ENCODE data around the gene GAN. TPM values are rescaled to one million over a fixed set of nuclear protein-coding genes. Genes with fewer than 3 reads are reported as not detected.

GAN gene
- total and polyA plus RNA-seq, 3 donors from 2014 or later, result 2.4 to 10.9 (median 10.7) TPM

DNA sequence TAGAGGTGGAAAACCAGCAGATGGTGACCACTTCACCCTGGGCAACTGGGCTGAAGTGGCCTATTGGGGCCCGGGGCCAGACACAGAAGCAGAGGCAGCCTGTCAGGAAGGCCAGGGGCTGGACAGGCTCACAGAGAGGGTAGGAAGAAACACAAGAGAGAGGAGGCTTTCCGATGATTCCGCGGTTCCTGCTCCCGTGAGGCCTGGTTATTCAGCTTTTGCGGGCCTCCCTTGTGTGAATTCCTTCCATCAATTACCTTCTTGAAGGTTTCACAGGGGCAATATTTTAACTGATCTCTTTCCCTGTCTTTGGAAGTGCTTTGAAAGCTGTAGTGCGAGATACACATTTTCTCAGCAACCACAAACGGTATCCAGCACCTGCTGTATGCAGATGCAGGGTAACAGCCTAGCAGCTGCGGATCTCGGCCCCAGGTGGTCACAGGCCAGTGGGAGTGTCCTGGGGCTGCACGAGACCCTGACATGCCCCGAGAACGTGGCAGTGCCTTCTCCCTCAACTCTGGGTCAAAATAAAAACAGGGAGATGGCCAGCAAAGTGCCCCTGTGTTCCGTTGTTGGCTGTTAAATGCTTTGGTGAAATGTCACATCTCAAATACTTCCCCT lies 118.3 kb downstream of the GAN start:
- no peak overlapping the region for H3K27ac ChIP-seq
- intact Hi-C loops (cut with DNase I; ENCODE audit: low total_unique reads), result no loop called here
- no peaks in the 10 kb centered on the region for H3K36me3 ChIP-seq (ENCODE audit: low read depth, missing control alignments)
- no peak for DNase-seq
- no peaks in the 10 kb centered on the region for H3K9me3 ChIP-seq
- H3K4me1 ChIP-seq, result no peaks in the 10 kb centered on the region
- WGBS, 2 donors, result 74 to 85% methylated on average over 14 of the region's 14 CpGs
- no peaks in the 10 kb centered on the region for H3K27me3 ChIP-seq
- TF ChIP-seq, protein P1, sequence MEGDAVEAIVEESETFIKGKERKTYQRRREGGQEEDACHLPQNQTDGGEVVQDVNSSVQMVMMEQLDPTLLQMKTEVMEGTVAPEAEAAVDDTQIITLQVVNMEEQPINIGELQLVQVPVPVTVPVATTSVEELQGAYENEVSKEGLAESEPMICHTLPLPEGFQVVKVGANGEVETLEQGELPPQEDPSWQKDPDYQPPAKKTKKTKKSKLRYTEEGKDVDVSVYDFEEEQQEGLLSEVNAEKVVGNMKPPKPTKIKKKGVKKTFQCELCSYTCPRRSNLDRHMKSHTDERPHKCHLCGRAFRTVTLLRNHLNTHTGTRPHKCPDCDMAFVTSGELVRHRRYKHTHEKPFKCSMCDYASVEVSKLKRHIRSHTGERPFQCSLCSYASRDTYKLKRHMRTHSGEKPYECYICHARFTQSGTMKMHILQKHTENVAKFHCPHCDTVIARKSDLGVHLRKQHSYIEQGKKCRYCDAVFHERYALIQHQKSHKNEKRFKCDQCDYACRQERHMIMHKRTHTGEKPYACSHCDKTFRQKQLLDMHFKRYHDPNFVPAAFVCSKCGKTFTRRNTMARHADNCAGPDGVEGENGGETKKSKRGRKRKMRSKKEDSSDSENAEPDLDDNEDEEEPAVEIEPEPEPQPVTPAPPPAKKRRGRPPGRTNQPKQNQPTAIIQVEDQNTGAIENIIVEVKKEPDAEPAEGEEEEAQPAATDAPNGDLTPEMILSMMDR (IDR thresholded peaks at IDR 0.05), result no peak
- H3K4me3 ChIP-seq, result no peak overlapping the region

DNA sequence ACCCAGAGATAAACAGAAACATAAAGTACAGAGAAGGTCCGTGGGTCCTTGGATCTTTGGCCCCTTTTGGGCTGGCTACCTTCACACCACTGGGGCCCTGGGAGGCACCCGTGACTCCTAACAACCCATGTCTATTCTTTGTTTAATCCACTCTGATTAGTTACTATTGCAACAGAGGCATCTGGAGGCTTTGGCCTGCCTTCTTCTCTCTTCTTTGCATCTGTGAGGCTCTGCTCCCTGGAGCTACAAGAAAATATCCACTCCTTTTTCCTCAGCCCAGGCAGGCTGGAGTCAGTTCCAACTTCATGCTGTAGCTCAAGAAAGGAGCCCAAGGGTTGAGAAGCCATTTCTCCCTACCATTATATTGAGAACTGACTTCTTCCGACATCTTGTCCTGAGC lies 120.3 kb downstream of the GAN start:
- WGBS, 2 donors, result 84 to 88% methylated on average over 3 of the region's 3 CpGs
- TF ChIP-seq, protein P1 (IDR thresholded peaks at IDR 0.05), result no peak
- TF ChIP-seq POLR2A (IDR thresholded peaks at IDR 0.05), result no peak
- H3K4me1 ChIP-seq, result no peaks in the 10 kb centered on the region
- H3K27me3 ChIP-seq, result no peaks in the 10 kb centered on the region
- no peak for DNase-seq
- no peaks in the 10 kb centered on the region for H3K36me3 ChIP-seq (ENCODE audit: low read depth, missing control alignments)
- H3K27ac ChIP-seq, result no peak overlapping the region
- H3K9me3 ChIP-seq, result no peaks in the 10 kb centered on the region
- intact Hi-C loops (cut with DNase I; ENCODE audit: low total_unique reads), result no loop called here
- no peak overlapping the region for H3K4me3 ChIP-seq

DNA sequence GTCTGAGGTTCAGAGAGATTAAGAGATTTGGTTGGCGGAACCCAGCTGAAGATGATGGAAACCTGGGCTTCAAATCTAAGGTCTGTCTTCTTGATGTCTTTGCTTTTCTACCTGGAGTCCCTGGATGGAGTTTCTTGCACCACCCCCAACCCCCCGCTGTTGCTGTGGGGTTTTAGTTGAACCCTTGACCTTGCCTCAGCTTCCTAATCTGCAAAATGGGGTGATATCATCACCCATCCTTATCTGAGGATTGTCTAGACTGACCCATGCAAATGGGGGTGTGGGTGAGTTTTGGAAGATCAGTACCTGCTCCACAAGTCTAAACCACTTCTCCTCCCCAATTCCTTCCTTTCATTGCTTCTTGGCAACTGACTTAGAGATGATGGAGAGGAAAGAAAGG lies 120.8 kb downstream of the GAN start:
- no peak overlapping the region for H3K4me3 ChIP-seq
- H3K27ac ChIP-seq, result no peak overlapping the region
- no peaks in the 10 kb centered on the region for H3K36me3 ChIP-seq (ENCODE audit: low read depth, missing control alignments)
- DNase-seq, result no peak
- H3K4me1 ChIP-seq, result no peaks in the 10 kb centered on the region
- intact Hi-C loops (cut with DNase I; ENCODE audit: low total_unique reads), result no loop called here
- no peaks in the 10 kb centered on the region for H3K9me3 ChIP-seq
- 98 to 100% methylated on average over 2 of the region's 2 CpGs for WGBS, 2 donors
- H3K27me3 ChIP-seq, result no peaks in the 10 kb centered on the region
- TF ChIP-seq, protein P1 (IDR thresholded peaks at IDR 0.05), result no peak
- no peak for TF ChIP-seq POLR2A (IDR thresholded peaks at IDR 0.05)

DNA sequence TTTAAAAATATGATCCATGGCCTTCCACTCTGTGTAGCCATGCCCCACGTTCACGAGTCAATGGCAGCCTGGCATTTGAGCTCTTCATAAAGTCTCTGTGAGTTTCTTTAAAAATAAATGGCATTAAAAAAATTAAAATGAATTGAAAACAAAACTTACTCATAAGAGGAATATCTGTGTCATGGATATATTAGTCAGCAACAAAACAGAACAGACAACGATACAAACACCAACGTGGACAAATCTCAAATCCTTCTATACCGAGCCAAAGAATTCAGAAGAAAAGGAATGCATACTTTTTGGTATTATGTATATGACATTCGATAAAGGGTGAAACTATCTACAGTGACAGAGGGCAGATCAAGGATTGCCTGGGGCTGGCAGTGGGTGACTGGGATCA lies 121.6 kb downstream of the GAN start:
- intact Hi-C loops (cut with DNase I; ENCODE audit: low total_unique reads), result no loop called here
- H3K27ac ChIP-seq, result no peak overlapping the region
- WGBS, 2 donors, result 92 to 93% methylated on average over 6 of the region's 6 CpGs

More for the DNA sequence above, 121.6 kb downstream of the GAN start:
- no peaks in the 10 kb centered on the region for H3K4me1 ChIP-seq
- H3K4me3 ChIP-seq, result no peak overlapping the region
- H3K36me3 ChIP-seq (ENCODE audit: low read depth, missing control alignments), result no peaks in the 10 kb centered on the region
- H3K27me3 ChIP-seq, result no peaks in the 10 kb centered on the region
- TF ChIP-seq POLR2A (IDR thresholded peaks at IDR 0.05), result no peak
- TF ChIP-seq, protein P1 (IDR thresholded peaks at IDR 0.05), result no peak
- no peak for DNase-seq
- H3K9me3 ChIP-seq, result no peaks in the 10 kb centered on the region

Measured in testis (tissue), 3 donors.